ENCODE results near the gene CTTN.

CTTN gene

GRCh38 chr11:70477176-70477575 lies 78.8 kb downstream of the CTTN start:
- DNase-seq (ENCODE audit: low read depth): no peak

- no peak for DNase-seq (ENCODE audit: low read depth)
Measured at GRCh38 chr11:70477609-70478008, 79.3 kb downstream of the CTTN start.

GRCh38 chr11:70478166-70478890 lies 80.0 kb downstream of the CTTN start:
- DNase-seq (ENCODE audit: low read depth): no peak

GRCh38 chr11:70480711-70481110 lies 82.4 kb downstream of the CTTN start:
- DNase-seq (ENCODE audit: low read depth): no peak

GRCh38 chr11:70481625-70482528 lies 83.5 kb downstream of the CTTN start:
- DNase-seq (ENCODE audit: low read depth): no peak

DNA sequence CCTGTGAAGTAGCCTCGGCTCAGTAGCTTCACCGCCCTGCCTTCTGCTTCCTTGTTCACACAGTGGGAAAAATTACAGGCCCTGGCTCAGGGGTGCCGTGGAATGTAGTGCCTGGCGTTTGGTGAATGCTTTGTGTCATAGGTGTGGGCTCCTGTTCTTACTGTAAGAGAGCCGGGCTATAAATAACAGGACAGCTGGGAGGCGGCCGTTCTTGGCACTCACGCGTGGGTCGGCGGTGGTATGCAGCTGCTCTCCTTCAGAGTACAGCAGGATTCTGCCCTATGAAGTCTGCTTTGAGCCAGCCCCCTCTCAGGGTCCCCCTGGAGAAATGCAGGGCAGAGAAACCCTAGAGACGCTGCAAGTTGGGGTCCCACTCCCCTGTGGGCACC lies 84.2 kb downstream of the CTTN start:
- DNase-seq (ENCODE audit: low read depth): no peak

- no peak for DNase-seq (ENCODE audit: low read depth)
Measured at GRCh38 chr11:70483077-70483861, 84.9 kb downstream of the CTTN start.

GRCh38 chr11:70483917-70484316 lies 85.6 kb downstream of the CTTN start:
- DNase-seq (ENCODE audit: low read depth): no peak

DNA sequence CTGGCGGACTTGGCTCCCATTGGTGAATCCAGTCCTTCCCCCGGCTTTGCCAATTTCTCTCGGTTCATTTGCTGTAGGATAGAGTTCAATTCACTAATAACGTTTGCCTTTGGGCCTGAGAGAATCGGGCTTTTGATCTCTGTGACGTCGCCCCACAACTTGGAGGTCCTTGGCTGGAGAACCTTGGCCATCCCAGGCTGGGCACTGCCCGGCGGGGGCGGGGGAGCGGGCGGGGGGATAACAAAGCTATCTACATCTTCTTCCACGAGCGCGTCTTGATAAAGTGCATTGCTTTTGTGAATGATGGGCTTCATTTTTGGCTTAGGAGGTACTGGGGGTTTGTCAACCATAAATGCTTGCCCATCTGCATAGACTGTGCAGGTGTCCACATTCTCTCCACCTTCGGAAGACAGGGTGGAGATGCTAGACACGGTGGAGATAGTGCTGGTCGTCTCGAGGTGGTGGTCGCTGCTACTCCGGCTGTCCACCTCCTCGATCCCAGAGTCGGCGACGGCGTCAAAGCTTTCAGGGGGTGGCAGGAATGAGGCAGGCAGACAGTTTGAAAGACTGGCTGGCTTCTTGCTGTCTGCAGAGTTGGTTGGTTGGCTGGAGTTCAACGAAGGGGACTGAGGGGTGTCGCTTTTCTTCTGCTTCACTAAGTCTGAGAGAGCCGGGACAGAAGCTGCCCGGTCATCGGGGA lies 87.1 kb downstream of the CTTN start:
- no peak for DNase-seq (ENCODE audit: low read depth)

DNA sequence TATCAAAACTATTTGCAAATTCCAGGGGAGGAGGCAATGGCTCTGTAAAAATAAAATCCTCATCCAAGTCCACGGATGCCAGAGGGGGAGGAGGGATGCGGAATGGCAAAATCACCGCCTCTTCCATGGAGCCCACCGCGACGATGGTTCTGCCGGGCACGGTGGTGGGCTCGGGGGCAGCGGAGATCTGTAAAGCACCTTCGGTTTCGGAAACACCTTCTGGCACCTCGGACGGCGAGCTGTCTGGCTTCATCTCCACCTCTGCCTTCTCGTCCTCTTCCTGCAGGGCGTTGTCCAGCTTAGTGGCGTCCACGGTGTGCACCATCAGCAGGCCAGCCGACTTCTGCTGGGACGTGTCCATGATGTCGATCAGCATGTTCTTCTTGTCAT lies 87.7 kb downstream of the CTTN start:
- no peak for DNase-seq (ENCODE audit: low read depth)

Data from activated T-cell treated with anti-CD3 and anti-CD28 coated beads for 24 hours (primary cell).